Fibroblast of lung (primary cell): ENCODE data around the gene AXIN2.

Experiments
- CTCF ChIP-seq, 2 donors: IDR thresholded peaks in 1 of 2; conservative IDR thresholded peaks in 1 of 2; 1 replicate in 1 of 2; 2 replicates in 1 of 2; pipeline ENCODE4 v1.5.1; 2011 to 2012; ENCODE audit warnings: low read length in 2 of 2, control low read depth in 1 of 2, inconsistent platforms in 1 of 2, low read depth in 1 of 2, mild to moderate bottlenecking in 1 of 2
- EZH2 ChIP-seq: IDR thresholded peaks from 2 replicates; pipeline ENCODE4 v1.5.1; 2012; ENCODE audit warnings: low read length, control low read depth, mild to moderate bottlenecking; ENCODE audit errors: missing control alignments

- no peak for TF ChIP-seq CTCF (conservative IDR thresholded peaks at IDR 0.05 in 1 of 2, IDR thresholded peaks at IDR 0.05 in 1 of 2; ENCODE audit: low read depth in 1 of 2, low read length in 2 of 2)
- TF ChIP-seq EZH2, result no peak
Observed at GRCh38 chr17:65496801-65497200, 64.6 kb downstream of the AXIN2 start.
